Activated T-helper 1 cell treated with anti-CD3 and anti-CD28 coated beads, Interleukin-12 subunit alpha, Interleukin-12 subunit beta, Interleukin-2, Interleukin-4 antibody, amounts not matched to agents 30 ng/mL and 10 ng/mL and 1 ng/mL, durations not matched to agents 14 hours and 24 hours and 36 hours (primary cell): ENCODE data around the gene TRIM56. TPM values are rescaled to one million over a fixed set of nuclear protein-coding genes. Genes with fewer than 3 reads are reported as not detected.
"Not testable (repeated sequence)": the region's sequence is repeated elsewhere in the genome, so short reads cannot be mapped to it uniquely, and the experiment has no call there.

ENCODE experiments used
- DNase-seq: peaks from one replicate; pipeline ENCODE4 v3.0.0; 2021; ENCODE audit warnings: low spot score
- H3K27ac Mint-ChIP-seq: one replicate; pipeline ENCODE4 v1.8.0; 2021; ENCODE audit warnings: mild to moderate bottlenecking, mixed read lengths
- H3K27me3 Mint-ChIP-seq: one replicate; pipeline ENCODE4 v1.8.0; 2022; ENCODE audit warnings: mild to moderate bottlenecking, moderate library complexity, mixed read lengths; ENCODE audit not compliant: insufficient read depth
- H3K36me3 Mint-ChIP-seq: one replicate; pipeline ENCODE4 v1.8.0; 2021; ENCODE audit warnings: low read depth, mixed read lengths
- H3K4me1 Mint-ChIP-seq: one replicate; pipeline ENCODE4 v1.8.0; 2021; ENCODE audit warnings: low read depth, mixed read lengths
- H3K4me3 Mint-ChIP-seq: one replicate; pipeline ENCODE4 v1.8.0; 2021; ENCODE audit warnings: mild to moderate bottlenecking, moderate library complexity, mixed read lengths
- H3K9me3 Mint-ChIP-seq: one replicate; pipeline ENCODE4 v1.8.0; 2021; ENCODE audit warnings: mixed read lengths
- intact Hi-C: fragments of 100-400 bp; cut with micrococcal nuclease; formaldehyde crosslinking; loops from one replicate; pipeline ENCODE4 v1.15.1; 2024
- total RNA-seq: library from RNA; stranded (reverse); gene quantifications from 2 replicates; pipeline ENCODE4 v1.2.3, GENCODE V29; 2022

TRIM56 gene
- total RNA-seq, 1 donor from 2014 or later: 45.7 TPM

GRCh38 chr7:101121991-101122932 is 37.0 kb downstream of the TRIM56 start:
- Mint-ChIP-seq H3K36me3 (no peaks in the 10 kb centered on the region), H3K4me1 (peaks cover 41% of the 10 kb centered on the region), H3K4me3 (peak overlapping the region; percentile 58), H3K9me3 (no peaks in the 10 kb centered on the region), H3K27ac (peak overlapping the region; percentile 50), H3K27me3 (peaks cover 41% of the 10 kb centered on the region)
- intact Hi-C loops: loop anchor here (2.0 kb wide), 1 partner anchor 15 kb away; no protein-coding TSS in a partner anchor
- DNase-seq: no peak

- peaks cover 44% of the 10 kb centered on the region for H3K4me1 Mint-ChIP-seq
- DNase-seq: no peak
- H3K9me3 Mint-ChIP-seq: no peaks in the 10 kb centered on the region
- no peak overlapping the region for H3K27ac Mint-ChIP-seq
- peaks cover 47% of the 10 kb centered on the region for H3K27me3 Mint-ChIP-seq
- H3K36me3 Mint-ChIP-seq: no peaks in the 10 kb centered on the region
- peak overlapping the region; percentile 1 for H3K4me3 Mint-ChIP-seq
- intact Hi-C loops: loop anchor here (2.0 kb wide), 1 partner anchor 14 kb away; no protein-coding TSS in a partner anchor
Measured at GRCh38 chr7:101122933-101123702, 37.8 kb downstream of the TRIM56 start.

- intact Hi-C loops: loop anchor here (2.0 kb wide), 1 partner anchor 13 kb away; no protein-coding TSS in a partner anchor
- Mint-ChIP-seq H3K4me1 (peaks cover 44% of the 10 kb centered on the region), H3K27me3 (peaks cover 43% of the 10 kb centered on the region)
Measured at GRCh38 chr7:101123703-101124068, 38.4 kb downstream of the TRIM56 start.

GRCh38 chr7:101124376-101125056 is 39.2 kb downstream of the TRIM56 start:
- no peaks in the 10 kb centered on the region for H3K9me3 Mint-ChIP-seq
- no peak for DNase-seq
- intact Hi-C loops: no loop called here
- peak overlapping the region; percentile 34 for H3K4me3 Mint-ChIP-seq
- H3K27ac Mint-ChIP-seq: peak overlapping the region; percentile 82
- H3K27me3 Mint-ChIP-seq: peaks cover 47% of the 10 kb centered on the region
- no peaks in the 10 kb centered on the region for H3K36me3 Mint-ChIP-seq
- peaks cover 44% of the 10 kb centered on the region for H3K4me1 Mint-ChIP-seq

More at GRCh38 chr7:101123703-101124068, 38.4 kb downstream of the TRIM56 start:
- DNase-seq: no peak
- Mint-ChIP-seq H3K4me3 (no peak overlapping the region), H3K36me3 (no peaks in the 10 kb centered on the region), H3K27ac (no peak overlapping the region), H3K9me3 (no peaks in the 10 kb centered on the region)

- no peak overlapping the region for H3K4me3 Mint-ChIP-seq
- intact Hi-C loops: no loop called here
- no peak for DNase-seq
- no peaks in the 10 kb centered on the region for H3K9me3 Mint-ChIP-seq
- no peaks in the 10 kb centered on the region for H3K36me3 Mint-ChIP-seq
- H3K4me1 Mint-ChIP-seq: peaks cover 44% of the 10 kb centered on the region
- H3K27me3 Mint-ChIP-seq: peaks cover 49% of the 10 kb centered on the region
- peak overlapping the region; percentile 58 for H3K27ac Mint-ChIP-seq
Measured at GRCh38 chr7:101125989-101126650, 40.8 kb downstream of the TRIM56 start.

- Mint-ChIP-seq H3K9me3 (no peaks in the 10 kb centered on the region), H3K36me3 (peaks cover 2% of the 10 kb centered on the region), H3K4me3 (peak within 1 kb of the TSS; percentile 62), H3K4me1 (peaks cover 43% of the 10 kb centered on the region), H3K27me3 (peaks cover 49% of the 10 kb centered on the region), H3K27ac (peak within 1 kb of the TSS; percentile 58)
- intact Hi-C loops: no loop called here
- DNase-seq: peak; percentile 47
Measured at GRCh38 chr7:101126651-101127459, 41.6 kb downstream of the TRIM56 start, which contains the start of gene SERPINE1. Gene SERPINE1, plus strand, starts transcription at chr7:101127104. Its CDS starts 1,290 bp downstream, at chr7:101128394.

GRCh38 chr7:101127460-101128039 is 42.3 kb downstream of the TRIM56 start:
- no peak for DNase-seq
- Mint-ChIP-seq H3K27ac (no peak overlapping the region), H3K9me3 (no peaks in the 10 kb centered on the region), H3K4me1 (peaks cover 36% of the 10 kb centered on the region), H3K36me3 (peaks cover 2% of the 10 kb centered on the region), H3K4me3 (peak overlapping the region; percentile 62), H3K27me3 (peaks cover 50% of the 10 kb centered on the region)
- intact Hi-C loops: no loop called here

- H3K4me1 Mint-ChIP-seq: peaks cover 34% of the 10 kb centered on the region
- H3K36me3 Mint-ChIP-seq: peaks cover 2% of the 10 kb centered on the region
- no peak overlapping the region for H3K27ac Mint-ChIP-seq
- no peak overlapping the region for H3K4me3 Mint-ChIP-seq
- intact Hi-C loops: no loop called here
- DNase-seq: no peak
- no peaks in the 10 kb centered on the region for H3K9me3 Mint-ChIP-seq
- peaks cover 47% of the 10 kb centered on the region for H3K27me3 Mint-ChIP-seq
Measured at GRCh38 chr7:101128040-101128834, 43.0 kb downstream of the TRIM56 start.

GRCh38 chr7:101129603-101130117 is 44.4 kb downstream of the TRIM56 start:
- intact Hi-C loops: no loop called here
- Mint-ChIP-seq H3K36me3 (peaks cover 2% of the 10 kb centered on the region), H3K27ac (no peak overlapping the region), H3K4me1 (peaks cover 42% of the 10 kb centered on the region), H3K9me3 (no peaks in the 10 kb centered on the region), H3K4me3 (no peak overlapping the region), H3K27me3 (peaks cover 43% of the 10 kb centered on the region)
- DNase-seq: no peak

- H3K9me3 Mint-ChIP-seq: not testable (repeated sequence)
Measured at GRCh38 chr7:101132626-101133600, 47.6 kb downstream of the TRIM56 start.

More at GRCh38 chr7:101132626-101133600, 47.6 kb downstream of the TRIM56 start:
- Mint-ChIP-seq H3K4me1 (peaks cover 32% of the 10 kb centered on the region), H3K27me3 (peaks cover 41% of the 10 kb centered on the region)
- intact Hi-C loops, H3K4me3 Mint-ChIP-seq, H3K36me3 Mint-ChIP-seq, DNase-seq, H3K27ac Mint-ChIP-seq: not testable (repeated sequence)
